Cardiac septum (tissue), 1 donor: ENCODE results near the gene C14orf132. TPM values are rescaled to one million over a fixed set of nuclear protein-coding genes. Genes with fewer than 3 reads are reported as not detected.

ENCODE experiments used
- DNase-seq: peaks from one replicate; pipeline ENCODE4 v3.0.0-alpha.2; 2020; ENCODE audit warnings: low spot score
- intact Hi-C: fragments of 100-400 bp; cut with DNase I; formaldehyde crosslinking; loops from one replicate; pipeline ENCODE4 v1.14.0; 2022
- total RNA-seq: library from RNA; stranded (reverse); fragmentation: NEBNext Ultra II Directional; extraction: Animal tissue kit (Norgen Biotek cat#: 25700); gene quantifications from one replicate; pipeline ENCODE4 v1.2.1, GENCODE V29; 2021
- donor health status: DM: no; HTN: no; CAD: no.

The C14orf132 gene
- total RNA-seq, 1 donor from 2014 or later = 18.9 TPM

DNA sequence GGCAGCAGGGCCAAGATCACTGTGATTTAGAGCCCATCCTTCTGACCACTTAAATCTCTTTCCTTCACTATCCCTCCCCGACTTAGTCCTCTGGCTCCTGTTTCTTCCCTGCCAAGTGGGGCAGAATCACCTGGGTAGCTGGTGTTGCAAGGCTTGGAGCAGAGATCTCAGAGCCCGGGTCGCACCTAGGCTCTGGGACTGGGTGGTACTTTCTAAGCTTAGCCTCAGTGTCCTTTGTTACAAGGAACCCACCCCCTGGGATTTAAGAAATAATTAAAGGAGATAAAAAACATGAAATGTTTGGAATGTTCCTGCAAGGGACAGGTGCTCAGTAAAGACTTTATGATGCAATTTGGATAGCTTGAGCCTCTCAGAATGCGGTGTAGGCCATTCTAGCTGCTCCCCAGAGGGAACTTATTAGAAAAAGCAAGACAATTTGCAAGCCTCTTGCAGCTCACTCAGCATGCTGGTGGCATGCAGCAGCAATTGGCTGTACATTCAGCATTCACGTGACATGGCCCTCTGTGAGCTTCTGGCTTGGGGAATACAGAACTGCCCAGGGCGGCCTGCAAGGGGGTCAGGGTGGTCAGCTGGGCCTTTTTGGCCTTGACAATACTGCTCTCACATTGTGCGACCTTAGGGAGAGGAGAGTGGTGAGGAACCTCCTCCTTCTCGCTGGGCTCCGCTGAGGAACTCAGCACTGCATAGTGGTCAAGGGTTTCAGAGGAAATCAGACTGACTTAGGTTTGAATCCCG lies 16.8 kb downstream of the C14orf132 start:
- intact Hi-C loops = no loop called here
- no peak for DNase-seq

GRCh38 chr14:96056509-96057422 lies 17.6 kb downstream of the C14orf132 start:
- no peak for DNase-seq
- intact Hi-C loops = no loop called here

- DNase-seq = no peak
- intact Hi-C loops = no loop called here
Measured at GRCh38 chr14:96057738-96058137, 18.6 kb downstream of the C14orf132 start.

- intact Hi-C loops = no loop called here
- no peak for DNase-seq
Measured at GRCh38 chr14:96058576-96059200, 19.5 kb downstream of the C14orf132 start.

- intact Hi-C loops = no loop called here
- peak; percentile 35 for DNase-seq
Measured at GRCh38 chr14:96059519-96060135, 20.5 kb downstream of the C14orf132 start.

DNA sequence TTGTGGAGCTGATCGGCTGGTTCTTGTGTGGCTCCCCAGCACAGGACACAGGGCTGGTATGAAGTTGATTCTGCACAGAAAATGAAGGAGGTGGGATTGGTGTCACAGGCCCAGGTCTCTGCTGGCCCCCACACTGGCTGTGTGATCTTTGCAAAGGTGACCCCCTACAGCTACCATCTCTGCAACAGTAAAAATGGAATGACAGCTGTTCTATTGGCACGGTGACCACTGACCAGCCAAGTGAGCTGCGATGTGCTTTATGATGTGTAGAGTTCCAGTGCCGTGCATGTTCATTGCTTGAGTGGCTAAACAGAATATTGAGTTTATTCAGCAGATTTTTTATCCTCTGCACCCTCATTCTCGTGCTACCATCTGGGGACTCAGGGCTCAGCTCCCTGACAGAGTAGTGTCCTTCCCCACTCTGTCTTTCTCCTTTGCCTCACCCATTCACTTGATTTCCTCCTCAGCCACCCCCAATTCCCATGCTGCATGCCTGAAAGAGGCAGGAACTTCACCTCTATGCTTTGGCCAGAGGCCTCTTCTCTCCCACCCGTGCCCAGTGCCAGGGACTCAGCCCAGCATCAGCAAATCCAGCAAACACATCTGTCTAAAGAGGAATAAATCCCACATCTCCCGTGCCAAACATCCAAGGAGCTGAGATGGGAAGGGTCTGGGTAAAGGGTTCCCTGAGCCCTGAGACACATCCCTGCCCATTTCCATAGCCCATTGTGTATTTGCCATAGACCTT lies 21.2 kb downstream of the C14orf132 start:
- intact Hi-C loops = no loop called here
- DNase-seq = peak; percentile 29

DNA sequence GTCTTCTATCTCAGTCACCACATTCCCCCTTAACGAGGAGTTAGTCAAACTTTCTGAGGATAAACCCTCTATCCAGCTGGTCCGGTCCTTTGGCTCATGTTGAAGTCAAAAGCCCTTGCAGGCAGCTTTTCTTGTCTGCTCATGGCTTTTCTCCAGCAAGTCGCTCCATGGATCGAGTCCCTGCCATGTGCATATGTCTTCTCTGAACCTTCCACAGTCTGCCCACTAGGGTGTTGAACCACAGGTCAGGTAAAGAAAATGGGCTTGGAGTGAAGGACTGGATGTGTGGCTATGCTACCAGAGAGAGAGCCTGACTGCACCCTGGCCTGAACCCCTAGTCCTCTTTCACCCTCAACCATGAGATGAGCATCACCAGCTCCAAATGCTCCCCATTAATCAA lies 22.8 kb downstream of the C14orf132 start:
- no peak for DNase-seq
- intact Hi-C loops = no loop called here

DNA sequence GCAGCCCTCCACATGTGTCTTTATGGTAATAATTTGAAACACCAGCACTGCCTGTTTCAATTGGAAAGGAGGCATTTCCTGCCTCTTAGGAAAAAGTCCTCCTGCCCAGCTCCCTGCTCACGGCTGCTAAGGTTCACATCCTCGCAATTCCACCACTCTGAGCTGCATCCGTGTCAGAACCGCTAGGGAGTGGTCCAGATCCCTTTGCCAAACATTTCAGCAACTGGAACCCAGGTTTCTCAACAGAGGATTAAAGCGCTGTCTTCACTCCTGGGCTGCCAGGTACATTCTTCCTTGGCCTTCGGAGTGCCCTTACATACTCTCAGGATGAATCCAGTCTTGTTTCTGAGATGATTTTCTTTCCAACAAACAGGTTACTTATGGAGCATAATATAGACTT lies 23.3 kb downstream of the C14orf132 start:
- peak; percentile 33 for DNase-seq
- intact Hi-C loops = no loop called here

DNA sequence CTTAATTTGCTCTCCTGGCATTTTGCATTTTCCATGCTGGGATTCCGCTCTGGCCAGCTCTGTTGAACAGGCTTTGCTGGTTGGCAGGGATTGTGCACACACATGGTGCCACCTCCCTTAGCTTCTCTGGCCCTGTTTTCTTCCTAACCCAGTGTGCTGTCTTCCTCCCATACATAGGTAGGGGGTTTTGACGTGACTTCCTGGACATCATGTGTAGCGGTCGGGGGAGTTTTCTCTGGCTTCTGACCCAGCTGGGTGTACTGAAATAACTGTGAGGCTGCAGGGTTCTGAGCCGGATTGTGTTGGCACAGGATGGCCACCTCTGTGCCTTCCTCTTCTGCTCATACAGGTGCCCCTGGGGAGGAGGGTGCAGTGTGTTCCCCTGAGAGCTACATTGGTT lies 25.7 kb downstream of the C14orf132 start:
- DNase-seq = peak; percentile 29
- intact Hi-C loops = no loop called here

- intact Hi-C loops = no loop called here
- peak; percentile 22 for DNase-seq
Measured at GRCh38 chr14:96065661-96066459, 26.7 kb downstream of the C14orf132 start.

GRCh38 chr14:96066976-96067375 lies 27.8 kb downstream of the C14orf132 start:
- intact Hi-C loops = no loop called here

GRCh38 chr14:96067985-96068930 lies 29.1 kb downstream of the C14orf132 start:
- intact Hi-C loops = no loop called here

More at GRCh38 chr14:96066976-96067375, 27.8 kb downstream of the C14orf132 start:
- DNase-seq = peak; percentile 36

DNA sequence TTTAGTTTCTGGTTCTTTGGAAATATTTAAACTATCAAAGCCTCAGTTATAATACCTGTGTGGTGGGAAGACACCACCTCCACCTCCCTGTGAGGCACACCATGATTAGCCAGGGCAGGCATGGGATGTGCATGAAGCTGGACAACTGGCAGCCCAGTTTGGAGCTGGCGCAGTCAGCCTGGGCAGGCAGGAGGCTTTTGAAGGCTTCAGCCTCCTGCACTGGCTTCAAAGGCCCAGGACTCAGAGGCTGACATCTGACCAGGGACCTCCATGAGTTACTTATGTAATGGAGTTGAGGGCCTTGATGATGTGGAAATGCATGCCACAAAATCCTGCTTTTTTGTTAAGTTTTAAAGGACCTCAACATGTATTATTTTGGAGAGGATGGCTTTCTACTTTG lies 30.3 kb downstream of the C14orf132 start:
- intact Hi-C loops = no loop called here

More at GRCh38 chr14:96067985-96068930, 29.1 kb downstream of the C14orf132 start:
- DNase-seq = peak; percentile 39

DNA sequence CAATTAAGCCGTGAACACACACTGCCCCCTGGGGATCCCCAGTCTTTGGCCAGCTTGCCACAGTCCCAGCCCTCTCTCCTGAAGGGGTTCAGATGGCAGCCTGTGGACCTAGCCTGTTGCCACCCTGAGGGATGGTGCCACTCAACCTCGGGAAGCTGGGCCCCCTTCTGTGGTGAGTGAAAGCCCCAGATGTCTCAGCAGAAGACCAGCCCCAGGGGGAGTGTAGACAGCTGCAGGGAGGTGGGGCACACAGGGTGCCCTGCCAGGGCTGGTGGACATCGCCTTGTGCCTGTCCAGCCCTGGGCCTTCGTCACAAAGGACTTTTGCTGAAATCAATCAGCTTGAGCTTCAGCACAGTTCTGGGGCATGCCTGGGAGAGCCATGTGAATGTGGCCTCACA lies 32.4 kb downstream of the C14orf132 start:
- intact Hi-C loops = no loop called here
- peak; percentile 63 for DNase-seq

More for the DNA sequence above, 30.3 kb downstream of the C14orf132 start:
- peak; percentile 22 for DNase-seq

DNA sequence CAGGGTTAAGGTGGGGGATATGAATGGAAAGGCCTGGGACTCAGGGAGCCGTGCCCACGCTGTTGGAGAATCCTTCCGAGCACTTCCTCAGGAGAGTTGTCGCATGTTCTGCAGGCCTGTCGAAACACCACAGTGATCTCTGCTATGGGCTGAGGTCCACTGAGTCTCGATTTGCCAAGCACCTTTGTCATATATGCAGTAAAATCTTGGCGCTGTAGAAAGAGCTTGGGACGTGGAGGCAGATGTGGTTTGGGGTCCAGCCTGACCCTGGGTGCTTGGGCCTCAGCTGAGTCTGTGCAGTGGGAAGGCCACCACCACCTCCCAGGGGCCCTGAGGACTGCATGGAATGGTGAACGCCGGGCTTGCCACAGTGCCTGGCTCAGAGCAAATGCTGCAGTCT lies 32.9 kb downstream of the C14orf132 start:
- intact Hi-C loops = no loop called here
- DNase-seq = peak; percentile 55

GRCh38 chr14:96072746-96073145 lies 33.6 kb downstream of the C14orf132 start:
- intact Hi-C loops = no loop called here
- DNase-seq = no peak
